NAMALWA (cell line): ENCODE measurements around the gene MPP7.
"Not testable (repeated sequence)": the region's sequence is repeated elsewhere in the genome, so short reads cannot be mapped to it uniquely, and the experiment has no call there.

Source experiments
- DNase-seq: peaks from one replicate; pipeline ENCODE4 v3.0.0-alpha.2; 2015; ENCODE audit warnings: low spot score

MPP7 gene

GRCh38 chr10:28302638-28303488, at the start of gene MPP7:
Gene MPP7 (minus strand): TSS chr10:28303064. CDS start chr10:28238604, 64,460 bp downstream.
- DNase-seq: peak; percentile 97

GRCh38 chr10:28349892-28350291, 47.0 kb upstream of the MPP7 start:
- DNase-seq: no peak

GRCh38 chr10:28343987-28344895, 41.4 kb upstream of the MPP7 start:
- DNase-seq: no peak

GRCh38 chr10:28343252-28343651, 40.4 kb upstream of the MPP7 start:
- DNase-seq: no peak

- not testable (repeated sequence) for DNase-seq
Observed at GRCh38 chr10:28341679-28342078, 38.8 kb upstream of the MPP7 start.

- no peak for DNase-seq
Observed at GRCh38 chr10:28332726-28333125, 29.9 kb upstream of the MPP7 start.

GRCh38 chr10:28331841-28332240, 29.0 kb upstream of the MPP7 start:
- no peak for DNase-seq

- DNase-seq: no peak
Observed at GRCh38 chr10:28331066-28331465, 28.2 kb upstream of the MPP7 start.

GRCh38 chr10:28328346-28328745, 25.5 kb upstream of the MPP7 start:
- DNase-seq: no peak

- no peak for DNase-seq
Observed at GRCh38 chr10:28327491-28327880, 24.6 kb upstream of the MPP7 start.

GRCh38 chr10:28326516-28327490, 23.9 kb upstream of the MPP7 start:
- no peak for DNase-seq

GRCh38 chr10:28320799-28321198, 17.9 kb upstream of the MPP7 start:
- no peak for DNase-seq

- no peak for DNase-seq
Observed at GRCh38 chr10:28320090-28320489, 17.2 kb upstream of the MPP7 start.

- DNase-seq: not testable (repeated sequence)
Observed at GRCh38 chr10:28319061-28319460, 16.2 kb upstream of the MPP7 start.

- no peak for DNase-seq
Observed at GRCh38 chr10:28318626-28319025, 15.8 kb upstream of the MPP7 start.

- DNase-seq: no peak
Observed at GRCh38 chr10:28317760-28318159, 14.9 kb upstream of the MPP7 start.

- no peak for DNase-seq
Observed at GRCh38 chr10:28316696-28317095, 13.8 kb upstream of the MPP7 start.

GRCh38 chr10:28315140-28315539, 12.3 kb upstream of the MPP7 start:
- DNase-seq: no peak

GRCh38 chr10:28314211-28314610, 11.3 kb upstream of the MPP7 start:
- DNase-seq: no peak

GRCh38 chr10:28312572-28312971, 9.7 kb upstream of the MPP7 start:
- no peak for DNase-seq

- DNase-seq: no peak
Observed at GRCh38 chr10:28311104-28311503, 8.2 kb upstream of the MPP7 start.

- no peak for DNase-seq
Observed at GRCh38 chr10:28307267-28307666, 4.4 kb upstream of the MPP7 start.
